ENCODE data around the gene CFD.
"Not testable (repeated sequence)": the region's sequence is repeated elsewhere in the genome, so short reads cannot be mapped to it uniquely, and the experiment has no call there.

Gene CFD

DNA sequence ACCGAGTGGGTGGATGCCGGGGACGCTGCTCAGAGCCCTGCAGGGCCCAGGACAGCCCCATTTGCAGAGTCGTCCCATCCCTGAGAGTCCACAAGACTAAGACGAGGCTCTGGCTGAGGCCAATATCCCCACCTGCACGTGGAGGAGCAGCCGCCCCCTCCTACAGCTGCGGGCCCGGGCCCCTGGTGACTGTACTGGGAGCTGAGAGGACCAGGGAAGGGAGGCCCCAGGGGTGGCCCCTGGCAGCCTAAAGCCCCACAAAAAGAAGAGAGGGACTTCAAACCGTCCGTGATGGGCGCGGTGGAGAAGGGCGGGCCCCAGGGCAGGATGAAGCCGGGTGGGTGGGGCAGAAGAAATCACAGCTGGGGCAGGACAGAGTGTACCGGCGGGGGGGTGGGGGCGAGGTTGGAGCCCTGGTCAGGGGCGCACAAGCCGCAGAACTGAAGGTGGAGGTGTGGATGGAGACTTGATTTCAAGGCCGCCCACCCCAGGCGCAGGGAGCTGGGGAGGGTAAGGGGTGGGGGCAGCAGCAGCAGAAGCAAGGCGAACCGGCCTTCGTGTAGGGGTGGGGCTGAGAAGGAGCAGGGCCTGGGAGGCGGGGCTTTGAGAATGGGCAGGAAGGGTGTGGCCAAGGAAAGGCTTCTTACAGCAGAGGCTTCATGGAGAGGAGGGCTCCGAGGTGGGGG lies 12.9 kb downstream of the CFD start:
- FAIRE-seq = no peak

DNA sequence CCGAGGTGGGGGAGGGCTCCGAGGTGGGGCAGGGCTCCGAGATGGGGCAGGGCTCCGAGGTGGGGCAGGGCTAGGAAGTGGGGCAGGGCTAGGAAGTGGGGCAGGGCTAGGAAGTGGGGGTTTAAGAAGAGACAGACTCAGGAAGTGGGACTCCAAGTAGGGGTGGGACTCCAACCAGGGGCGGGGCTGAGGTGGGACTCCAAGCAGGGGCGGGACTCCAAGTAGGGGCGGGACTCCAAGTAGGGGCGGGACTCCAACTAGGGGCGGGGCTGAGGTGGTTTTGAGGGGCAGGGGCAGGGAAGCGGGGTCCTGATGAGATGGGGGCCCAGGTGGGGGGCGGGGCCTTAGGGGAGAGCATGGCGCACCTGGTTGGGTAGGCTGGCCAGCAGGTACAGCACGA lies 13.6 kb downstream of the CFD start:
- FAIRE-seq = no peak

DNA sequence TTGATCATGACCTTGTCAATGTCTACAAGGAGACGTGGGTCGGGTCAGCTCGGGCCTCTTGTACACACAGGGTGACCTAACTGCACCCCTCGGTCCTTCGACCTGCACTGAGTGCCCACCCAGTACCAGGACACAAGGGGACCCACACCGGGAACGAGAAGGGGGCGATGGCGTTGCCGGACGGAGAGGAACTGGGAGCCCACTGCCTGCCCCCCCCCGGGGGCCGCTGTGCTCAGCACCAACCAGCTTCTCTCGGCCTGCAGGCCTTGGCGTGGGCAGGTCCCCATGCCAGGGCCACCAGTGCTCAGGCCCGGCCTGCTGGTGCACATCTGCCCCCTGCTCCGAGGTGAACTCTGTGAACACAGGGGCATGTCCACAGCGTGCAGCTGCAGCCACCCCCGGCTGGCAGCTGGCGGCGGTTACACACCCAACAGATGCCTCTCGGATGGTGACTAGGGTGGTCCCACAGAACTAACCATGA lies 14.1 kb downstream of the CFD start:
- FAIRE-seq = no peak

DNA sequence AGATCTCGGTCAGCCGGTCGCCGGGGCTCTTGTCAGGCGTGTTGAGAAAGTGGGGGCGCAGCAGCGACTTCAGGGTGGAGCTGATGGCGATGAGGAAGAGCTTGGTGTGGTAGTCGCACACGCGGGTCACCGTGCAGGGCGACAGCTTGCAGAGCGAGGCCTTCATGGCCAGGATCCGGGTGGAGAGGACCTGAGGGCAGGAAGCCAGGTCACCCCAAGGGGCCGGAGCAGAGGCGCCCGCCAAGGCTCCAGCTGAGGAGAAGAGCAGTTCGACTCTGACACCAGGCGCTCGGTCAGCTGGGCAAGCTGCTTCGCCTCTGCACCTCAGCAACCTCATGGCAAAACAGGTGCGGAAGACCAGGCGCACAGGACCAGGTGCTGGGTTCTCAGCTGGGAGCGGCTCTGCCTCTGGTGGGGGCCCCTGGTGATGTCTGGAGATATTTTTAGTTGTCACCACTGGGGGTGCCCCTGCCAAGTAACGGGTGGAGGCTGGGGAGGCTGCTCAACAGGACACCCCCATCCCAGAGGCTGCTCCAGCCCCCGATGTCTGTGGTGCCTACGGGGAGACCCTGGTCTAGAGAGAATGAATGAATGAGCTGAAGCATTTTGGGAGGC lies 15.9 kb downstream of the CFD start:
- FAIRE-seq = no peak

DNA sequence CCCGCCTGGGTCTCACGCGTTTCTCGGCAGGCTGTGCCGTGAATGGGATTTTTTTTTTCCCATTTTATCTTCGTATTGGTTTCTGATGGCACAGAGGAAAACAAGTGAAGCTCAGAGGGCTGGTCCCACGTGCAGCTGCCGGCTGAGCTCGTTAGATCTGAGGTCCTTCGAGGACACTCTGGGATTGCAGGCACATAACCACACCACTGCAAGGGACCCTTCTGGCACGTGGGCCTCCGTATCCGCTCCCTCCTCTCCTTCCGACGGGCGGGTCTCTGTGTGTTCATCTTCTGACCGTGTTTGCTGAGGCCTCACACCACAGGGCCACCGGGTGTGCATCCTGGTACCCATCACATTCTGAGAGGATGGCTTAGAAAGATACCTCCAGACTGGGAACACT lies 16.6 kb downstream of the CFD start:
- no peak for FAIRE-seq

DNA sequence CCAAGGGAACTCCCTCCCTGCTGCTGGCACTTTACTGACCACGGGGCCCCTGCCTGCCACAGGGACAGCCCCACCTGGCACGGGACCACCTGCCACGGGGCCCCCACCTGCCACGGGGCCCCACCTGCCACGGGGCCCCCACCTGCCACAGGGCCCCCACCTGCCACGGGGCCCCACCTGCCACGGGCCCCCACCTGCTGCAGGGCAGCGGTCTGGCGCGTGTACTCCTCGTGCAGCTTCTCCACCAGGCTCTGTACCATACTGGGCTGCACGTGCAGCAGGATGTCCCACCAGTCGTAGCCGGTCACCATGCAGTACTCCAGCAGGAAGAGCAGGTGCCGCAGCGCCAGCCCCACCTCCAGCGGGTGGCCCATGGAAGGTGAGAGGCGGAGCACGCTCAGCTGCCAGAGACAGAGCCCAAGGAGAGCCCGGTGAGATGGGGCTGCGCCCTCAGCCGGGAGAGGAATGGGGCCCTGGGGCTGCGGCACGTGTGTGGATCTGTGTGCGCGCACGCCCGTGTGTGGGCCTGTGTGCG lies 17.4 kb downstream of the CFD start:
- no peak for FAIRE-seq

DNA sequence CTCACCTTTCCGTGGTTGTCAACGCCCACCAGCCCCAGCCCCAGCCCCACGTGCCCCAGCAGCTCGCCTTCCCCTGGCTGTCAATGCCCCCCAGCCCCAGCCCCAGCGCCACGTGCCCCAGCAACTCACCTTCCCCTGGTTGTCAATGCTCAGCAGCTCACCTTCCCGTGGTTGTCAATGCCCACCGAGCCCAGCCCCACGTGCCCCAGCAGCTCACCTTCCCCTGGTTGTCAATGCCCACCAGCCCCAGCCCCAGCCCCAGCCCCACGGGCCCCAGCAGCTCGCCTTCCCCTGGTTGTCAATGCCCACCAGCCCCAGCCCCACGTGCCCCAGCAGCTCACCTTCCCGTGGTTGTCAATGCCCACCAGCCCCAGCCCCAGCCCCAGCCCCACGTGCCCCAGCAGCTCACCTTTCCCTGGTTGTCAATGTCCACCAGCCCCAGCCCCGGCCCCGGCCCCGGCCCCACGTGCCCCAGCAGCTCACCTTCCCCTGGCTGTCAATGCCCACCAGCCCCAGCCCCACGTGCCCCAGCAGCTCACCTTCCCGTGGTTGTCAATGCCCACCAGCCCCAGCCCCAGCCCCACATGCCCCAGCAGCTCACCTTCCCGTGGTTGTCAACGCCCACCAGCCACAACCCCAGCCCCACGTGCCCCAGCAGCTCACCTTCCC lies 18.7 kb downstream of the CFD start:
- FAIRE-seq = not testable (repeated sequence)

DNA sequence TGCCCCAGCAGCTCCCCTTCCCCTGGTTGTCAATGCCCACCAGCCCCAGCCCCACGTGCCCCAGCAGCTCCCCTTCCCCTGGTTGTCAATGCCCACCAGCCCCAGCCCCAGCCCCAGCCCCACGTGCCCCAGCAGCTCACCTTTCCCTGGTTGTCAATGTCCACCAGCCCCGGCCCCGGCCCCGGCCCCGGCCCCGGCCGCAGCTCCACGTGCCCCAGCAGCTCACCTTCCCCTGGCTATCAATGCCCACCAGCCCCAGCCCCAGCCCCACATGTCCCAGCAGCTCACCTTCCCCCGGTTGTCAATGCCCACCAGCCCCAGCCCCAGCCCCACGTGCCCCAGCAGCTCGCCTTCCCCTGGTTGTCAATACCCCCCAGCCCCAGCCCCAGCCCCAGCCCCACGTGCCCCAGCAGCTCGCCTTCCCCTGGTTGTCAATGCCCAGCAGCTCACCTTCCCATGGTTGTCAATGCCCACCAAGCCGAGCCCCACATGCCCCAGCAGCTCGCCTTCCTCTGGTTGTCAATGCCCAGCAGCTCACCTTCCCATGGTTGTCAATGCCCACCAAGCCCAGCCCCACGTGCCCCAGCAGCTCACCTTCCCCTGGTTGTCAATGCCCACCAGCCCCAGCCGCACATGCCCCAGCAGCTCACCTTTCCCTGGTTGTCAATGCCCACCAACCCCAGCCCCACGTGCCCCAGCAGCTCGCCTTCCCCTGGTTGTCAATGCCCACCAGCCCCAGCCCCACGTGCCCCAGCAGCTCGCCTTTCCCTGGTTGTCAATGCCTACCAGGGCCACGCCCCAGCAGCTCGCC lies 19.5 kb downstream of the CFD start:
- FAIRE-seq = not testable (repeated sequence)

DNA sequence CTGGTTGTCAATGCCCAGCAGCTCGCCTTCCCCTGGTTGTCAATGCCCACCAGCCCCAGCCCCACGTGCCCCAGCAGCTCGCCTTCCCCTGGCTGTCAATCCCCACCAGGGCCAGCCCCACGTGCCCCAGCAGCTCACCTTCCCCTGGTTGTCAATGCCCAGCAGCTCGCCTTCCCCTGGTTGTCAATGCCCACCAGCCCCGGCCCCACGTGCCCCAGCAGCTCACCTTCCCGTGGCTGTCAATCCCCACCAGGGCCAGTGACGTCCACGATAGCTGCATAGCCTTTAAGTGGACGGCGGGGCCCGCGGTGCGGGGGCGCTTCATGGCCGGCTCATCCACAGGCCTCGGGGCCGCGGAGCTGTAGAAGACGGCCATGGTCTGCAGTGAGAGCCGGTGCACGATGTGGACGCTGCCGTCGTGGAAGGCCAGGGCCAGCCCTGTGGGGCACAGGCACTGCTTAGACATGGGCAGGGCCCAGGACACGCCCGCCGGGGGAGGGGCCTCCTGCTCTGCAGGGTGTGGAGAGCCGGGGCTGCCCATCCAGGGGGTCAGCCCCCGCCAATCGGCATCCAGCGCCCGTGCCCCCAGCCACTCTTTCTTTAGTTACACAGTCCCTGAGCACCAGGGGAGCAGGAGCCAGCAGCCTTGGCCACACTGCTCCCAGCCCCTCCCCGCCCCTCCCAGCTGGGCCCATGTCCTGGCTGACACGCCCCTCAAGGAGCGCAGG lies 20.4 kb downstream of the CFD start:
- no peak for FAIRE-seq

DNA sequence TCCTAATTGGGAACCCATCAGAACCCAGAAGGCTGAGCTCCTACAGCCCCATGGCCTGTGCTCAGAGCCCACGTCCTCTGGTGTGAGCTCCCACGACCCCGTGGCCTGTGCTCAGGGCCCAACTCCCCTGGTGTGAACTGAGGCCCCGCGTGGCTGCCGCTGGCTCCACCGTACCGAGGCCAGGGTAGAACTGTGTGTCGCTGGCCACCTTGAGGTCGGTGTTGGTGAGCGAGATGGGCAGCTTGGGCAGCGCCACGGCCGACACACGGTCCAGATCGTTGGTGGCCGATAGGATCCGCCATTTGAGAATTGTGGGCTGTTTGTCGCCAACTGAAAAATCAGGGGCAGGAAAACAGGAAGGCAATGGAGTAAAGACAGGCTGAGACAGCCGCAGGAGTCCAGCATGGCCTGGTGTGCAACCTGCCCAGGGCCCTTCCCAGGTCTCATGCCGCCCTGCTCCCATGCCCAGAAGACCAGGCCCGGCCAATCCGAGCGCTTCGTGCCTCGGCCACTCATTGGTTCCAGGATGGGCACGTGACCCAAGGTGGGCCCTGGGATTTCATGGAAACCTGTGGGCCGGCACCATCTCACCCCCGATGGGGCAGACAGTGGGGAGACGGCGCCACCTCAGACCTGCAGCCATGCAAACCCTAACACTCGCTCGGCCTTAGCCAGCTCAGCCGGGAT lies 22.1 kb downstream of the CFD start:
- FAIRE-seq = no peak

DNA sequence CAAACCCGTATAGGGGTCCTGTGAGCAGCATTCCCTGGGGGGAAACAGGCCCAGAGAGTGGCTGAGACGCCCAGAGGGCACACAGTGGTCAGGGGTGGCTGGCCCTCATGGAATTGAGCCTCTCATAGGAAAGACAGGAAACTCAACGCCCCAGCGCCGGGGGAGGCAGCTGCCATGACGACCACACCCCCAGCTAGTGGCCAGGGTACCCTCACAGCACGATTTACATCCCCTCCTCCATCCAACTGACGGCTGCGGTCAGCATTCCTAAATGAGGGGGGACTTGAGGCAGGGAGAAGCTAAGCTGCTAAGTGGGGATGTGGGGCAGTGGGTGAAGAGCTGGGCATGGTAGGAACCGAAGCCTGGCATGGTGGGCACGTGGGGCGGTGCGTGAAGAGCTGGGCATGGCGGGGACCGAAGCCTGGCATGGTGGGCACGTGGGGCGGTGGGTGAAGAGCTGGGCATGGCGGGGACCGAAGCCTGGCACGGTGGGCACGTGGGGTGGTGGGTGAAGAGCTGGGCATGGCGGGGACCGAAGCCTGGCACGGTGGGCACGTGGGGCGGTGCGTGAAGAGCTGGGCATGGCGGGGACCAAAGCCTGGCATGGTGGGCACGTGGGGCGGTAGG lies 23.5 kb downstream of the CFD start:
- FAIRE-seq = no peak

DNA sequence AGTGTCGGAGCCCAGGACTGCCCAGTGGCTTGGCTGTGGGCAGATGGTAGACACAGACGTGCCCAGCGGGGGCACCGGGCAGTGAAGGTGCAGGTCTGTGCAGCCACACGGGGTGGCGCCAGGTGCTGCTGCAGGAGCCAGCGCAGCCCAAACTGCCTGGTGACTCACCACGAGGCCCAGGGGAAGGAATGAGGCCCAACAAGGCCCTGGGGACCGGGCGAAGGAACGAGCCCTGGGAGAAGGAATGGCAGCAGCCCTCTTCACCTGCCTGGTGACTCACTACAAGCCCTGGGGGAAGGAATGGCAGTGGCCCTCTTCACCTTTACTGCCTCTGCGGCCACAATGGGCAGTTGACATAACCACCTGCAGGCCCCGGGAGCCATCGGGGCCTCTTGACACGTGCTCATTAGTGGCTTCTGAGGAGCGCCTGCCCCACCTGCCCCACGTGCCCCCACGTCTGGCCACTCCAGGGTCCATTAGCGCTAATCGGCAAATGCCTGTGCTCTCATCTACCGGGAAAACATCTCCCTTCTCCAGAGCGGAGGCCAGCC lies 24.3 kb downstream of the CFD start:
- FAIRE-seq = no peak

DNA sequence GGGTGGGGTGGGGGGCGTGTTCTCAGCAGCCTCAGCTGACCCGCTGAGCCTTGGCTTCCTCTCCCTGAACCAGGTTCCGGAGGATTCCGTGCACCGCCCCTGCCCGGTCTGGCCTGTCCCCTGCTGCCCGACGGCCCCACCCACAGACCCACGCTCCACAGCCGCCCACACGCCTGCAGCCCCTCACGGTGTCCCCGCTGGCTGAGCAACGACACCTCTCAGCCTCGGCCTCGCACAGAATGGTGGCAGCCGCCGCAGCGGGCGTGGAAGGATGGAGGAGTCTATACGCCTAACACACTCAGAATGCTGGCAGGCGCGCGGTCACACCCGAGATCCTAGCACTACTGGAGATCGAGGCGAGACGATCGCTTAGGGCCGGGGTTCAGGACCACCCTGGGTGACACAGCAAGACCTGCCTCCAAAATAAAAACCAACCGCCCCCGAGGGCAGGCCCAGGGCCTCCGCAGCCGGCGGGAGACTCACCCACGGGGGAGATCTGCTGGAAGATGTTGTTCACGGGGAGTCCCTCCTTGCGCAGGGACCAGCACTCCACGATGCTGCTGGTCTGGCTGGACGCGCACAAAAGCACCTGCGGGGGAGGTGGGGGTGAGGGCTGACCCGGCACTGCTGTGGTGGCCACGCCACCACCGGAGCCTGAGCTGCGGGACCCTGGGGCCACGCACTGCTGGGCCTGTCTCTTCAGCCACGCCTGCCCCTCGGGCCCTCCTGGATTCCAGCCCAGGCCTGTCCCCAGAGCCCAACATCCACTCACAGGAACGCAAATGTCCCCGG lies 25.2 kb downstream of the CFD start:
- no peak for FAIRE-seq

DNA sequence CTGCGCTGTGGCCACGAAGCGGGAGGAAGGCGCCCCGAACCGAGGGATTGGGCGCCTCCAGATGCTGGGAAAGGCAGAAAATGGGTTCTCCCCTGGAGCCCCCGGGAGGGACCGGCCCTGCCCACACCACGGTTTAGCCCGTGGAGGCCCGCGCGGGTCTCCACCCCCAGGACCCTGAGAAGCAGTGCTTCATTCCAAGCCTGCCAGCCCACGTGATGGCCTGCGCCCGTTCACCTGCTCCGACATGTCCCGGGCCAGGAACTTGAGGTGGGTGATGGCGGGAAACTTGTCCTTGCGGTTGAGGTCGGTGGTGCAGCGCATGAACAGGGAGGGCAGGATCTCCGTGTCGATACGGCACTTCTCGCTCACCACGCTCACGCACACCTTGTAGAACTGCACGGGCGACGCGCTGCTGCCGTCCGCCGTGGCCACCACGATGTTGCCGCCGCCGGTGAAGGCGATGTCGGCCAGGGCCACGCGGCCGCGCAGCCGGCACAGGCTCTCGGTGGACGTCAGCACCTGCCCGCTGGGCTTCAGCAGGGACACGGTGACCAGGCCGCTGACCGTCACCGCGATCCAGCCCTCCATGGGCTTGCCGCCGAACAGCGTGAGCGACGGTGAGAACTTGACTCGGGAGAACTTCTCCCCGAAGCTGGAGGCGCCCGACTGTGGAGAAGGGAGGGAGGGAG lies 26.2 kb downstream of the CFD start:
- no peak for FAIRE-seq

DNA sequence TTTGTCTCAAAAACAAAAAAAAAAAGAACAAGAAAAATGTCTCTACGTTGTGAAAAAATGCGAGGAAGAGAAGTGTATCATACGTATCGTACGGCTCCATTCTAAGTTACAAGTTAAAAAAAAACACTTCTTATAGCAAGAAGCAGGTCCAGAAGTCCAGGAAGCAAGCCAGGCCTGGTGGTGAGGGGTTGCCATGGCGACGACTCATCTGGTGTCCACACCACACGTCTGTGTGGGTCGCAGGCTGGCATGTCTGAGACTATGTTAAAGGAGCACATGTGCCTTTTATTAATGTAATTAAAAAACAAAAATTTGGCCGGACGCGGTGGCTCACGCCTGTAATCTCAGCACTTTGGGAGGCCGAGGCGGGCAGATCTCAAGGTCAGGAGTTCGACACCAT lies 27.6 kb downstream of the CFD start:
- FAIRE-seq = peak; percentile 24

DNA sequence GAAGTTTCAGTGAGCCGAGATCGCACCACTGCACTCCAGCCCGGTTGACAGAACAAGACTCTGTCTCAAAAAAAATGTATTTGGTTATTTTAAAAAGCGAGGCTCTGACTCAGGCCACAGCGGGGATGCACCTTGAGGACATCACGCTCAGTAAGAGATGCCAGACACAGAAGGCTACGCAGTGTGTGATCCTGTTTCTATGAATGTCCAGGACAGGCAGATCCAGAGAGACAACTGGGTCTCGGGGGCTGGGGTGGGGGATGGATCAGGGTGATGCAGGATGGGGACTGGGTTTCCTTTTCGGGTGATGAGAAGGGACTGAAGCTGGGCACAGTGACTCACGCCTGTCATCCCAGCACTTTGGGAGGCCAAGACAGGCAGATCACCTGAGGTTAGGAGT lies 28.1 kb downstream of the CFD start:
- FAIRE-seq = no peak

DNA sequence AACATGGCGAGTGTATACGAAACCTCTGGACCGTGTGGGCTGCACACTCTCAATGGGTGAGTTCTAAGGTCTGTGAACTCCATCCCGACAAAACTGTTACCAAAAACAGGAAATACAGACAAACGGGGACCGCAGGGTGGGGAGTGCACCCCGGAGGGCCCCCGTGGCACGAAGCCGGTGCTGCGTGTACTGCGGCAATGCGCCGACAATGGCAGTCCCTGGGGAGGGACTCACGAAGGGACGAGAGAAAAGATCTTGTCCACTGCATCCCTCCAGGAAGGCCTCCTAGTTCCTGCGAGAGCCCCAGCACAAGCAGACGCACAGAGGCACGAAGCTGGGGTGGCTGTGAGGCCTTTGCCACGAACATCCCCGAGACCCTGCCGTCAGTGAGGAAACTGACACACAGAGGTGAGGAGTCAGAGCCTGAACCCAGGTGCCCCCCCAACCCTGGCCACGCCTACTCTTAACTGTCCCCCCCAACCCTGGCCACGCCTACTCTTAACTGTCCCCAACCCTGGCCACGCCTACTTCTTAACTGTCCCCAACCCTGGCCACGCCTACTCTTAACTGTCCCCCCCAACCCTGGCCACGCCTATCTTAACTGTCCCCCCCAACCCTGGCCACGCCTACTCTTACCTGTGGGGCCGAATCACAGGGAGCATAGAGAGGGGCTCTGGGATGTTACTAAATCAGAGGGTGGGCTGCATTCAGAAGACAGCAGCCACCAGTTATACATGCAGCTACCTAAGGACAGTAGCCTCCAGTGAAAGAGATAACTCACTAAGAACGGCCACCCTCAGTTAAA lies 29.3 kb downstream of the CFD start:
- FAIRE-seq = no peak

DNA sequence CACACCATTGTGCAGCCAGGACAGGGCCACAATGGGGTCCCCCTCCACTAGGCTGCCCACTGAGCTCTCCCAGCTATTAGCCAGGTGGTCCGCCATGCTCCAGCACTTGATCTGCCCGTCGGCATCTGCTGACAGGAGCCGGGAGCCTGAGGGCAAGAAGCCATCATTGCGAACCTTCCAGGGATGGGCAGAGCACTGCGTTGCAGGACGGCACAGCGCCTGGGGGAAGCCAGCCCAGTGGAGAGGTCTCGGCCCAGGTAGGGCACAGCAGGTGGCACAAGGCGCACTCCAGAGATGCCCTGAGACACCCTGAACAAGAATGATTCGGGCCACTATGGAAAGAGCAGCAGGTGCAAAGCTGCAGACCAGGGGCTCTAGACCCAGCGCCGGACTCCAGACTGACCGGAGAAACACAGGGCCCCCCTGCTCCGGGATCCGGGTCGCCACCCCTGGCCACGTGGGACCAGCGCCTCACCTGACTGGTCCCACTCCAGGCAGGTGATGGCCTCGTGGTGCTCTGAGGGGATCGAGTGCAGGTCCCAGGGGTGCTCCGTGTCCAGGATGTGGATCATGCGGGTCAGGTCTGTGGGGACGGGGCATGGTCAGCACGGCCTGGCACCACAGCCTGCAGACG lies 30.3 kb downstream of the CFD start:
- no peak for FAIRE-seq

Data from islet of Langerhans (tissue), 1 donor.